ENCODE data around the gene PRDM16. TPM values are rescaled to one million over a fixed set of nuclear protein-coding genes. Genes with fewer than 3 reads are reported as not detected.

Gene PRDM16
- total and polyA plus RNA-seq, 4 donors: 0.05 to 0.67 (median 0.19) TPM

DNA sequence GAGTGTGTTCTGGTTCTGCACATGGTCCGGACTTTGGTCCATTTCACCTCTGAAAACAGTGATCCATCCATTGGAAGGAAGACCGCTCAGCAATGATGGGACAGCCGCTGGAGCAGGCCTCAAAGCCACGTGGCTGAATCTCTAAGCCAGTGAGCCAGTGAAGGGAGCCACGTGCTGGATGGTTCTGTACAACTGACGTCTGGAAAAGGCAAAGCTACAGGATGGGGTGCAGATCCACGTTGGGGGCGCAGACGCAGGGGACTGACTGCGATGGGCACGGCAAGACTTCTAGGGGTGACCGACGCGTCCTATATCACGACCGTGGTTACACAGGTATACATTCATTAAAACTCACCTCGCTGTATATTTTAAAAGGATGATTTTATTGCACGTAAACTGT, 375.3 kb downstream of the PRDM16 start:
- WGBS: 88% methylated on average over 18 of the region's 18 CpGs
- H3K9ac ChIP-seq (ENCODE audit: low read depth in 1 of 2, low read length in 2 of 2): no peak overlapping the region
- DNase-seq (ENCODE audit: low spot score): no peak
- no peak overlapping the region for H3K27ac ChIP-seq (ENCODE audit: low read depth in 1 of 2, low read length in 2 of 2)
- no peak for TF ChIP-seq HNF4G (IDR thresholded peaks at IDR 0.05)
- TF ChIP-seq YY1 (IDR thresholded peaks at IDR 0.05): no peak
- TF ChIP-seq TAF1 (conservative IDR thresholded peaks at IDR 0.05): no peak
- no peaks in the 10 kb centered on the region for H3K9me3 ChIP-seq (ENCODE audit: control insufficient read depth in 4 of 4, low read length in 3 of 4)
- no peaks in the 10 kb centered on the region for H3K36me3 ChIP-seq (ENCODE audit: control insufficient read depth in 4 of 4, insufficient read depth in 3 of 4, low read depth in 1 of 4, low read length in 3 of 4)
- H3K4me1 ChIP-seq (ENCODE audit: control insufficient read depth in 4 of 4, insufficient read depth in 4 of 4, low read length in 3 of 4): no peaks in the 10 kb centered on the region
- no peak overlapping the region for H3K4me3 ChIP-seq (ENCODE audit: low read depth in 1 of 3, low read length in 3 of 3)
- no peaks in the 10 kb centered on the region for H3K27me3 ChIP-seq (ENCODE audit: control insufficient read depth in 4 of 4, insufficient read depth in 4 of 4, low read length in 3 of 4)

DNA sequence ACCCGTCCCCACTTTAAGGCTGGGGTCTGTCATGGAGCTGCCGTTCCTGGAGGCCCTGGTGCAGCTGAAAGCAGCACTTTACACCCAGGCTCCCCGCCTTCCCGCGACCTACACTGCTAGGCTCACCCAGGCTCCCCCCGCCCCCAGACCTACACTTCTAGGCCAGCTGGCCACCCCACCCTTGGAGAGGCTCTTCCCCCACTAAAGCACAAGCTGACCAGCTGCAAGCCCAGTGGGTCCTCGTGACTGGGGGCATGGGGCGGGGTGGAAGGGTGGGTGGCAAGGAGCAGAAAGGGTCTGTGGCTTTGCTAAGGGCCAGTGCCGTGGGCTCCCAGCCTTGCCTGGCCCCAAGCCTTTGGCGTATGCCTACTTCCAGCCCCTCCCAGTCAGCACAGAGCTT, 375.7 kb downstream of the PRDM16 start:
- Histone ChIP-seq H3K27ac (ENCODE audit: low read depth in 1 of 2, low read length in 2 of 2) (no peak overlapping the region), H3K27me3 (ENCODE audit: control insufficient read depth in 4 of 4, insufficient read depth in 4 of 4, low read length in 3 of 4) (no peaks in the 10 kb centered on the region)

More for the DNA sequence above, 375.7 kb downstream of the PRDM16 start:
- Histone ChIP-seq H3K36me3 (ENCODE audit: control insufficient read depth in 4 of 4, insufficient read depth in 3 of 4, low read depth in 1 of 4, low read length in 3 of 4) (no peaks in the 10 kb centered on the region), H3K9me3 (ENCODE audit: control insufficient read depth in 4 of 4, low read length in 3 of 4) (no peaks in the 10 kb centered on the region), H3K9ac (ENCODE audit: low read depth in 1 of 2, low read length in 2 of 2) (no peak overlapping the region), H3K4me3 (ENCODE audit: low read depth in 1 of 3, low read length in 3 of 3) (no peak overlapping the region), H3K4me1 (ENCODE audit: control insufficient read depth in 4 of 4, insufficient read depth in 4 of 4, low read length in 3 of 4) (no peaks in the 10 kb centered on the region)
- no peak for DNase-seq (ENCODE audit: low spot score)
- TF ChIP-seq, protein P1, sequence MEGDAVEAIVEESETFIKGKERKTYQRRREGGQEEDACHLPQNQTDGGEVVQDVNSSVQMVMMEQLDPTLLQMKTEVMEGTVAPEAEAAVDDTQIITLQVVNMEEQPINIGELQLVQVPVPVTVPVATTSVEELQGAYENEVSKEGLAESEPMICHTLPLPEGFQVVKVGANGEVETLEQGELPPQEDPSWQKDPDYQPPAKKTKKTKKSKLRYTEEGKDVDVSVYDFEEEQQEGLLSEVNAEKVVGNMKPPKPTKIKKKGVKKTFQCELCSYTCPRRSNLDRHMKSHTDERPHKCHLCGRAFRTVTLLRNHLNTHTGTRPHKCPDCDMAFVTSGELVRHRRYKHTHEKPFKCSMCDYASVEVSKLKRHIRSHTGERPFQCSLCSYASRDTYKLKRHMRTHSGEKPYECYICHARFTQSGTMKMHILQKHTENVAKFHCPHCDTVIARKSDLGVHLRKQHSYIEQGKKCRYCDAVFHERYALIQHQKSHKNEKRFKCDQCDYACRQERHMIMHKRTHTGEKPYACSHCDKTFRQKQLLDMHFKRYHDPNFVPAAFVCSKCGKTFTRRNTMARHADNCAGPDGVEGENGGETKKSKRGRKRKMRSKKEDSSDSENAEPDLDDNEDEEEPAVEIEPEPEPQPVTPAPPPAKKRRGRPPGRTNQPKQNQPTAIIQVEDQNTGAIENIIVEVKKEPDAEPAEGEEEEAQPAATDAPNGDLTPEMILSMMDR (IDR thresholded peaks at IDR 0.05; ENCODE audit: low read depth, low read length, missing input control): no peak
- TF ChIP-seq RAD21 (IDR thresholded peaks at IDR 0.05) (no peak), HNF4A (conservative IDR thresholded peaks at IDR 0.05) (no peak), RXRA (IDR thresholded peaks at IDR 0.05) (no peak), YY1 (IDR thresholded peaks at IDR 0.05) (no peak), HNF4G (IDR thresholded peaks at IDR 0.05) (no peak), EGR1 (IDR thresholded peaks at IDR 0.05; ENCODE audit: low read depth in 2 of 2) (no peak)
- TF ChIP-seq, protein P2, sequence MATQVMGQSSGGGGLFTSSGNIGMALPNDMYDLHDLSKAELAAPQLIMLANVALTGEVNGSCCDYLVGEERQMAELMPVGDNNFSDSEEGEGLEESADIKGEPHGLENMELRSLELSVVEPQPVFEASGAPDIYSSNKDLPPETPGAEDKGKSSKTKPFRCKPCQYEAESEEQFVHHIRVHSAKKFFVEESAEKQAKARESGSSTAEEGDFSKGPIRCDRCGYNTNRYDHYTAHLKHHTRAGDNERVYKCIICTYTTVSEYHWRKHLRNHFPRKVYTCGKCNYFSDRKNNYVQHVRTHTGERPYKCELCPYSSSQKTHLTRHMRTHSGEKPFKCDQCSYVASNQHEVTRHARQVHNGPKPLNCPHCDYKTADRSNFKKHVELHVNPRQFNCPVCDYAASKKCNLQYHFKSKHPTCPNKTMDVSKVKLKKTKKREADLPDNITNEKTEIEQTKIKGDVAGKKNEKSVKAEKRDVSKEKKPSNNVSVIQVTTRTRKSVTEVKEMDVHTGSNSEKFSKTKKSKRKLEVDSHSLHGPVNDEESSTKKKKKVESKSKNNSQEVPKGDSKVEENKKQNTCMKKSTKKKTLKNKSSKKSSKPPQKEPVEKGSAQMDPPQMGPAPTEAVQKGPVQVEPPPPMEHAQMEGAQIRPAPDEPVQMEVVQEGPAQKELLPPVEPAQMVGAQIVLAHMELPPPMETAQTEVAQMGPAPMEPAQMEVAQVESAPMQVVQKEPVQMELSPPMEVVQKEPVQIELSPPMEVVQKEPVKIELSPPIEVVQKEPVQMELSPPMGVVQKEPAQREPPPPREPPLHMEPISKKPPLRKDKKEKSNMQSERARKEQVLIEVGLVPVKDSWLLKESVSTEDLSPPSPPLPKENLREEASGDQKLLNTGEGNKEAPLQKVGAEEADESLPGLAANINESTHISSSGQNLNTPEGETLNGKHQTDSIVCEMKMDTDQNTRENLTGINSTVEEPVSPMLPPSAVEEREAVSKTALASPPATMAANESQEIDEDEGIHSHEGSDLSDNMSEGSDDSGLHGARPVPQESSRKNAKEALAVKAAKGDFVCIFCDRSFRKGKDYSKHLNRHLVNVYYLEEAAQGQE (IDR thresholded peaks at IDR 0.05): no peak
- TF ChIP-seq, protein P3, sequence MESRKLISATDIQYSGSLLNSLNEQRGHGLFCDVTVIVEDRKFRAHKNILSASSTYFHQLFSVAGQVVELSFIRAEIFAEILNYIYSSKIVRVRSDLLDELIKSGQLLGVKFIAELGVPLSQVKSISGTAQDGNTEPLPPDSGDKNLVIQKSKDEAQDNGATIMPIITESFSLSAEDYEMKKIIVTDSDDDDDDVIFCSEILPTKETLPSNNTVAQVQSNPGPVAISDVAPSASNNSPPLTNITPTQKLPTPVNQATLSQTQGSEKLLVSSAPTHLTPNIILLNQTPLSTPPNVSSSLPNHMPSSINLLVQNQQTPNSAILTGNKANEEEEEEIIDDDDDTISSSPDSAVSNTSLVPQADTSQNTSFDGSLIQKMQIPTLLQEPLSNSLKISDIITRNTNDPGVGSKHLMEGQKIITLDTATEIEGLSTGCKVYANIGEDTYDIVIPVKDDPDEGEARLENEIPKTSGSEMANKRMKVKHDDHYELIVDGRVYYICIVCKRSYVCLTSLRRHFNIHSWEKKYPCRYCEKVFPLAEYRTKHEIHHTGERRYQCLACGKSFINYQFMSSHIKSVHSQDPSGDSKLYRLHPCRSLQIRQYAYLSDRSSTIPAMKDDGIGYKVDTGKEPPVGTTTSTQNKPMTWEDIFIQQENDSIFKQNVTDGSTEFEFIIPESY (IDR thresholded peaks at IDR 0.05): no peak
- TF ChIP-seq, protein P4, sequence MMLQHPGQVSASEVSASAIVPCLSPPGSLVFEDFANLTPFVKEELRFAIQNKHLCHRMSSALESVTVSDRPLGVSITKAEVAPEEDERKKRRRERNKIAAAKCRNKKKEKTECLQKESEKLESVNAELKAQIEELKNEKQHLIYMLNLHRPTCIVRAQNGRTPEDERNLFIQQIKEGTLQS (IDR thresholded peaks at IDR 0.05): no peak
- WGBS: 71% methylated on average over 10 of the region's 10 CpGs
